CD4-positive, alpha-beta T cell treated with Interleukin-15 for 4 hours (primary cell): ENCODE results near the gene DGKD.

ENCODE experiments used
- DNase-seq: peaks from one replicate; pipeline ENCODE4 v3.0.0-alpha.2; 2020; ENCODE audit warnings: low spot score

The DGKD gene

DNA sequence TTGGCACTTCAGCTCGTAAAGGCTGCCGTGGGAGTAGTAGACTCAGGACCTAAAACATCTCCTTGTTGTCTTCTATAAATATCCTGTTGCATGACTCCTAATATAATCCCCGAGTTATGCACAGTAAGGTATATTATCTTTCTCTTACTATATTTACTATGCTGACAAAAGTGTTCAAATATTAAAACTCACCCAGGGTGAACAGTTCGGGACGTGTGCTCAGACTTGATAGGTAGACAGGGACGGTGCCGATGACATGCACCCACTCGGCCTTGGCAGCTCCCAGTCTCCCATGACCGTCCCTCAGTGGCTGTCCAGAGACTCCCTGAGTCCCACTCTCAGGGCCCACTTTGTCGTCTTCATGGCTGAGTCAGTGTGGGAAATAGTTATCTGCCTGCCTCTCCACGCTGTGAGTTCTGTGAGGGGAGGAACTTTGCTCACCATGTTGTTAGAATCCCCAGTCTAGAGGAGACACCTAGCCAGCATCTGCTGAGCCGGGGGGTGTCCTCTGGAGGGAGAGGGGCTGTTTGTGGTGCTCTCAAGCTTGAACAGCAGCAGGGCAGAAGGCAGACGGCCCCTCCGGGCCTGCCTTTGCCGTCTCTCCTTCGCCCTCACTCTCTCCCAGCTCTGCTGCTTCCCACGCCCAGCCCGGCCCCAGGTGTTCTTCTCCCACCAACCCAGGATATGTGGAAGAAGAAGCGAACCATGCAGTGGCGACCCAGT is 75.0 kb downstream of the DGKD start:
- DNase-seq, result no peak

DNA sequence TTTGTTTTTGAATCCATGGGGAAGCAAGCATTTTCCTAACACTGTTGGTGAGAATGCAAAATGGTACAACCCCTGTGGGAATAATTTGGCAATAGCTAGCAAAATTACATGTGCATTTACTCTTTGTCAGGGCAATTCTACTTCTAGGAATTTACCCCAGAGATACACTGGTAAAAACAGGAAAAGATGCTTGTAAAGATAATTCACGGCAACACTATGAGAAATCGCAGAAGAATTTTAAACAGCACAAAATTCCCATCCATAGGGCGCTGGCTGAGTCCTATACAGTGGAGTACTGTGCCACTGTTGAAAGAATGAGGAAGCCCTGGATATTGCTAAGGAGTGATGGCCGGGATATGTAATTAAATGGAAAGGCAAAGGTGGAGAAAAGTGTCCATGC is 75.8 kb downstream of the DGKD start:
- no peak for DNase-seq

DNA sequence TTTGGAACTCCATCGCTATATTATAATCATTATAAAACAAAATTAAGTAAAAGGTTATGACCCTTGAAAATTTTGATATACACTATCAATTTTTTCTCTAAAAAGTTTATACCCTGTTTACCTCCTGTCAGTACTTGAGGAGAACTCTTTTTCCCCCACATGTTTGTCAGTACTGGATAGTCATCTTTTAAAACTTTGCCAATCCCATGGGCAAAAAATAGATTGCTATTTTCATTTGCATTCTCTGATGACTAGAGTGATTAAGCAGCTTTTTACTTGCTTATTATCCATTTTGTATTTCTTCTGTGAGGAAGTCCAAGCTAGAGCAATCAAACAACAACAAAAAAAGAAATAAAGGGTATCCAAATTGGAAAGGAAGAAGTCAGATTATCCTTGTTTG is 76.4 kb downstream of the DGKD start:
- no peak for DNase-seq

DNA sequence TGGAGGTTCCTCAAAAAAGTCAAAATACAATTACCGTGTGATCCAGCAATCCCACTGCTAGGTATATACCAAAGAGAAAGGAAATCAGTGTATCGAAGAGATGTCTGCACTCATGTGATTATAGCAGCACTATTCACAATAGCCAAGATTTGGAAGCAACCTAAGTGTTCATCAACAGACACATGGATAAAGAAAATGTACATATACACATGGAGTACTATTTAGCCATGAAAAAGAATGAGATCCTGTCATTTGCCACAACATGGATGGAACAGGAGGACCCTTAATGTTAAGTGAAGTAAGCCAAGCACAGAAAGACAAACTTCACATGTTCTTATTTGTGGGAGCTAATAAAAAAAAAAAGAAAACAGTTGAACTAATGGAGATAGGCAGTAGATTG is 78.7 kb downstream of the DGKD start:
- no peak for DNase-seq

DNA sequence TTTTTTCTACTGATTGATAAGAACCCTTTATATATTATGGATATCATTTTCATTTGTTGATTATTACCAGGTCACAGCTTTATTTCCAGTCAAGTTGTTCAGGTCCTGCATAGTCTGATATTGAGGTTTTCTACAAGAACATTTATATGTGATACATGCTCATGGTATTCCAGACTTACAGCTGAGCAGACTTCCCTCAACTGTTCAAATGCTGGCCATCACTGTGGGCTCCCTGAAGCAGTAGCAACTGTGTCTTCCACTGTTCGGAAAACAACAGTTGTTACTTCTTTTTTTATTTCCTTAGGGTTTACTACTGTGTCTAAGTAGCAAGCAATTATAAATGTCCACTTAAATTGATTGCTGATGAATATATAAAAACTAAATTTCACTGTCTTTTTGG is 79.5 kb downstream of the DGKD start:
- no peak for DNase-seq

DNA sequence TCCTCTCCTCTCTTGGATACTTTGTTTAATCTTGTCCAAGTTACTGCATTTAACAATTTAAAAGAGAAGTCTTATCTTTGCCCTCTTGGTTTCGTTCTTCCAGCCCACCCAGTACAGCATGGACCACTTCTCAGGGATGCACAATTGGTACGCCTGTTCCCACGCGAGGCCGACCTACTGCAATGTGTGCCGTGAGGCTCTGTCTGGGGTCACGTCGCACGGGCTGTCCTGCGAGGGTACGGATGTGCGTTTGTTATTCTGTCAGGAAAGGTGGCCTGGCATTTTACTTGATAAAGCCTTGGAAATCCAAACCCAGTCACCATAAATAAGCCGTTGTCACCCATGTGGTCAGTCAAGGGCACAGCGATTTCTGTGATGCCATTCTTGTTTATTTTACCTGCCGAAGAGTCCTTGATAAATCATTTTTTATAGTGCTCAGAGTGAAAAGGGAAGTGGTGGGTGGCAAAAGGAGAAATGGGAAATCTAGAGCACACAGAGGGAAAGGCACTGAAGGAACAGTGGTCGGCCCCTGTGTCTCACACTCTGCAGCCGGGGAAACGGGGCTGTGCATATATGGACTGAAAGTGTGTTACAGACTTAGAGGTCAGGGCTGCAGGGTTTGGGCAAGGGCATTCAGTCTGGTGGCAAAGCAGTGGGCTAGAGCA is 80.5 kb downstream of the DGKD start:
- no peak for DNase-seq

DNA sequence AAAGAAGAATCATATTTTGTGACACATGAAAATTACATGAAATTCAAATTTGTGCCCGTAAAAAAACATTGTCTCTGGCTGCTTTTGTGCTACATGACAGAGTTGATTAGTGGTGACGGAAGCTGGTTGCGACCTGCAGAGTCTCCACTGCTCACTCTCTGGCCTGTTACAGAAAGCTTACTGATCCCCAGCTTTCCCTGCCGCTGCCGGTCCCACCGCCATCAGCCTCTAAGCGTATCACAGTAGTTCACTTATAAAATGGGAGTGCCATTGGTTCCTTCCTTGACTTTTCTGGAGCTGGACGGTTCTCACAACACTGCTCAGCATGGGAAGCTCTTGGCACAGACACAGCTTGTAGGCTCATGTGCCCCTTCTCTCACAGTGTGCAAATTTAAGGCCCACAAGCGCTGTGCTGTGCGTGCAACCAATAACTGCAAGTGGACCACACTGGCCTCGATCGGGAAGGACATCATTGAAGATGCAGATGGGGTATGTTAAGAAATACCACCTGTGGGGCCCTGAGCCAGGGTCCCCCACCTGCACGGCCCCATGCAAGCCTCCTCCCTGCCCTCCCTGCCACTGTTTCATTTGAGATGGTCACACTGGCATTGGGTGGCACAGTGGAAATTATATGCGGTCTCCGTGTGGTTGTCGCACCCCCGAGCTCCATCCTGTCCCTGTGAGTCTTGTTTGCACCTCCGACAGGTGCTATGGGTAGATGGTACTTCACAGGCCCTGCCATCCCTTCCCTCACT is 81.3 kb downstream of the DGKD start:
- DNase-seq, result no peak

DNA sequence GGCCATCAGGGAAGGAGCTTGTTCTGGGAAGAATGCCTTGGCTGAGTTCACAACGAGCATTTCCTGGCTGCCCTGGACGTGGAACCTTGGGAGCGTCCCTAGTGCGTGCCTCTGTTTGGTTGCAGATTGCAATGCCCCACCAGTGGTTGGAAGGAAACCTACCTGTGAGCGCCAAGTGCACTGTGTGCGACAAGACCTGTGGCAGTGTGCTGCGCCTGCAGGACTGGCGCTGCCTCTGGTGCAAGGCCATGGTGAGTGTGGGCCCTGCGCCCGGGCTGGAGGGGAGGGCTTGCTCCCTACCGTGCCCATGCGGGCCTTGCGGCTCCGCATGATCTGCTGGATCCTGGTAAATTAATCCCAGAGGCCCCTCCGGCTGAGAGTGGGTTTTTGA is 81.9 kb downstream of the DGKD start:
- DNase-seq, result no peak

DNA sequence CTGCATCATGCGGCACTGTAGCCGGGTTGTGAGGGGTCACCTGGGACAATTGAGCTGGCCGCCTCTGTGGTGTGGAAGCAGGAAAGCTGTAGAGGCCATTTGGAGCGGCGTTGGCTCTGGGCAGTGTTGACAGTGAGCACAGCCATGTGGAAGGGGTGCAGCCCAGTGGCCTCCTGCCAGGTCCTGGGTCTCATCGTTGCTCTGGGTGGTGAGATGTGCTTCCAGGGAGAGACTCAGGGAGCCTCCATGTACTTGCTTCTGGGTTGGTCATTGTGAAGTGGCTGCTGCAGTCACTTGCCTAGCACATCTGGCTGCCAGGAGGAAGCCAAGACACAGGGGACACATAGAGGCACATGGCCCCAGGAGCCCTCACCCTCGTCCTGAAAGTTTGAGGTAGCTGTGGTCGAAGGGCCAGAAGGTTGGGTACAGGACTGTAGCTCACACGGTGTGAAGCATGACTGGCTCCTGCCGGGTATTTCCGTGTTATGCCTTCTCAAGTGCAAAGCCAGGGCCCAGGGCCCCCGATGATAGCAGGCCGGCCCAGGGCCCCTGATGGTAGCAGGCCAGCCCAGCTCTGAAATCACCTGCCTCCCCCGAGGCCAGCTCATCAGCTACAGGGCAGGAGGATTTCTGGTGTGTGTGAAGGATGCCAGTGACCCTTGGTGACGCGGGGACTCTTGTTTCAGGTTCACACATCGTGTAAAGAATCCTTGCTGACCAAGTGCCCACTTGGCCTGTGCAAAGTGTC is 82.6 kb downstream of the DGKD start:
- DNase-seq, result no peak

DNA sequence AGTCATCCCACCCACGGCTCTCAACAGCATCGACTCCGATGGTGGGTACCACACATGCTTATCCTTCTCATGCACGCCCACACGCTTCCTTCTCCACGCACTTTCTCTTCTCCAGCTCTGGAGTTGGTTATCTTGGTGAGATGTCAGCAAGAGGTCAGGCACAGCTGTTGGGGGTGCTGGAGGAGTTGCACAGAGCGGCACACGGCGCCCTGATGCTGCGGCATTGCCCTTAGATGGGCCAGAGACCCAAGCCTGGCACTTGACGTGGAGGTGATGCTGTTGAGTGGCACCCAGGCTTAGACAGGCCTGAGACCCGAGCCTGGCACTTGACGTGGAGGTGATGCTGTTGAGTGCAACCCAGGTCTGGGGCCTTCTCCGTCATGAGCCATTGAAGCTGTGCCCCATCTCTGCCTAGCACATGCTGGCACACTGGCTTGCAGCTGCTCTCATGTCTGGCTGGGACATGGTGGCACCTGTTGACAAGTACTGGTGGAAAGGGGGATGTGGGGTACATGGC is 83.2 kb downstream of the DGKD start:
- no peak for DNase-seq

DNA sequence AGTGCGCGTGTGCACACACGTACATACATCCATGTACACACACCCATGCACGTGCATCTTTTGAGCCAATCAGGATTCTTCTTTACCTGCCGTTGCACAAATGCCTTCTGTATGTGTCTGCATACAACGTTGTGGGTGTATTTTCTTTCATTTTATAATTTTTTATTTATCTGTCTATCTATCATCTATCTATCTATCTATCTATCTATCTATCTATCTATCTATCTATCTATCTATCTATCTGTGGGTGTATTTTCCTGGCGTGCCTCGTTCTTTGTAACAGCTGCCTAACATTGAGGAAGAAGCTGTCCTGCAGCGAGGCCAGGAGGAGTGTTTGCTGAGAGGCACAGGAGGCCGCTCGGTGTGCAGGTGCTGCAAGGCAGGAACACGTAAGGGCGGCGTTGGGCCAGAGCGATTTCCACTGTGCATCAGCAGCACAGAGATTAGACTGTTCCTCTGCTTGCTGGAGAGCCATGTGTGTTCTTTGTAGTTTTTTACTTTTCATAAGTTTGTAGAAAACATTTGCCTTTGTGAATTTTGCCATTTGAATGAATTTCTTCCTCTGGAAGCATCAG is 84.4 kb downstream of the DGKD start:
- no peak for DNase-seq

DNA sequence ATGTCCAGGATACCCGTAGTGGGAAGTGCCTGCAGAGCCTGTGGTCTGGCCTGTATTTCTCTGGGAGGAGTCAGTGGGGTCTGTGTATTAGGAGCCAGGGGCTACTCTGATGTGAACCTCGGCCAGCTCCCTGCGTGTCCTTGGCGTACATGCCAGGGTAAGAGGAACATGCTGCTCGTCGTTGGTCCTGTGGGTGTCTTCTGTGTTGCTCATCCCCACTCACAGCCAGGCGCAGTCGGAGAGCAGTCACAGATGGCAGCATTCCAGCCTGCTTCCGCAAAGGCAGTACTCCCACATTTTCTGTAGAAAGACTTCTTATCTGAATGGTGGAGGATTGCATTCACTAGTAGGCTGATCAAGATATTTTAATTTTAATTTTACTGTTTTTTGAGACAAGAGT is 84.9 kb downstream of the DGKD start:
- no peak for DNase-seq

DNA sequence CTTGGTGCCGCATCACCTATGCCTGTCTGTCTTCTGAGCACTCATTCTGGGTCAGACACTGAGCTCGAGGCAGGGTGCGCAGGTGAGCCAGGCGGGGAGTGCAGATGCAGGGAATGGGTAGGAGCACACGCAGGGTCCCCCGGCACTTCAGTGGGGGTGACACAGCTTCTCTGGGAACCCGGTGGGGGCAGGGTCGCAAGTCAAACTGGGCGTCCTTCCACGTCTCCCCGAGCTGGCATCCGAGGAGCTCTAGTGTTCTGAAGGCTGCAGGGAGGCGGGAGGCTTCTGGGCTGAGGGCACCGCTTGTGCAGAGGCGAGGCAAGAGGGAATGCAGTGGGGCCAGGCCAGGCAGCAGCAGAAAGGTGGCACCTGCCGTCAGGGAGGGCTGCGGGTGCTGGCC is 86.0 kb downstream of the DGKD start:
- no peak for DNase-seq

DNA sequence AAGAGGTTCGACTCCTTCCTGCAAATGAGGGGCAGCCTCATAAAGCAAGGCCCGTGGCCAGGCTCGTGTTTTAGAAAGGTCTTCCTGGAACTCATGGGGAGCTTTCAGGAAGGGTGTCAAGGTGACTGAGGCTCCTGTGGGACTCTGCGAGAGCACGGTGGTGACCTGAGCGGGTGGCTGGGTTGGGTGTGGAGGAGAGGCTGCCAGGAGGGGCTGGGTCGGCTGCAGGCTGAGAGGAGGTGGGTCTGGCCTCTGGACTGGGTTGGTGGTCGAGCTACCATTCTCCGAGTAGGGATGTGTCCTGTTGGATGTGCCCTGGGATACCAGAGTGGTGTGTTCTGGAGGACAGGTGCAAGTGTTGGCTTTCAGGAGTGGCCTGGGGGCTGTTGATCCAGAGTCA is 86.4 kb downstream of the DGKD start:
- DNase-seq, result no peak

DNA sequence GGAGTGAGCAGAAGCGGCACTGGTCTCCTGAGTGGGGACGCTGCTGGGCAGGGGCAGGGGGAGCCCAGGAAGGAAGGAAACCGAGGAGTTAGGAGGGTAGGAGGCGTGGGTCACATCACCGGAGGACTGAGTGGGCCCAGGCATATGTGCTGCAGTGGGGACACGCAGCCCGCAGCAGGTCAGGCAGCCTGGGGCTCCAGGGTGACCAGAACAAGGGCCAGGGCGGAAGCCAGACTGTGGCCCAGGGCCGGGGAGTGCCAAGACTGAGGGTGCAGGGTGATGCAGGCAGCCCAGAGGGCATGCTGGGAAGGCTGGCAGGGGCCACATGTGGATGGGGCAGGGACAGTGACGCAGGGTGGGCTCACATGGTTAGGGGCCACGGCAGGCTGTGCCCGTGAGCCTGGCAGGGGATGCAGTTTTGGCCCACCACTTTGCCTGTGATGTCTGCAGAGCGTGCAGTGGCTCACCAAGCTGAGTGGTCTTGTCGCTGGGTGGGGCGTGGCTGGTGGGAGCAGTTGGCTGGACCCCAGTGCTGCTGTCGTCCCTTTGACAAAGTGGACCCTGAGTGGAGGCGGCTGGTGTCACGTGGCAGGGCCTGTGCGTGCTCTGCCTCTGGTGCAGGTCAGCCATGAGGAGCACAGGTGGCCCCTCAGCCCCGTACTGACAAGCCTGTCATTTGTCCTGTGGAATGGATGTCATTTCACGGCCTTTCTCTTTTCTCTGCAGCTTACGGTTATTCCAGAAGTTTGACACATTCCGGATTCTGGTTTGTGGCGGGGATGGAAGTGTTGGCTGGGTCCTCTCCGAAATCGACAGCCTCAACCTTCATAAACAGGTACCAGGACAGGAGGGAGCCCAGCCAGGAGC is 87.1 kb downstream of the DGKD start:
- DNase-seq, result no peak

DNA sequence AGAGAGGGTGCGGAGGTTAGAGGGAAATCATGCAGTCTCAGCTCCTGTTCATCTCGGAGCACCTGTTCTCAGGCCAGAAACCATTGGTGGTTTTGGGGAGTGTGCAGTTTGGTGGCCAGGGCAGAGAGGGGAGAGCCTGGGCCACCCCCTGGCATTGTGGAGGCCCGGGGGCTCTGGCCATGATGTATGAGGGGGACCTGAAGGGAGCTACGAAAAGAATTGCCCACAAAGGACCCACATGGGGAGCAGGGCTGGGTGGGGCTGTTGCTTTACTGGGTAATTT is 87.7 kb downstream of the DGKD start:
- DNase-seq, result no peak

DNA sequence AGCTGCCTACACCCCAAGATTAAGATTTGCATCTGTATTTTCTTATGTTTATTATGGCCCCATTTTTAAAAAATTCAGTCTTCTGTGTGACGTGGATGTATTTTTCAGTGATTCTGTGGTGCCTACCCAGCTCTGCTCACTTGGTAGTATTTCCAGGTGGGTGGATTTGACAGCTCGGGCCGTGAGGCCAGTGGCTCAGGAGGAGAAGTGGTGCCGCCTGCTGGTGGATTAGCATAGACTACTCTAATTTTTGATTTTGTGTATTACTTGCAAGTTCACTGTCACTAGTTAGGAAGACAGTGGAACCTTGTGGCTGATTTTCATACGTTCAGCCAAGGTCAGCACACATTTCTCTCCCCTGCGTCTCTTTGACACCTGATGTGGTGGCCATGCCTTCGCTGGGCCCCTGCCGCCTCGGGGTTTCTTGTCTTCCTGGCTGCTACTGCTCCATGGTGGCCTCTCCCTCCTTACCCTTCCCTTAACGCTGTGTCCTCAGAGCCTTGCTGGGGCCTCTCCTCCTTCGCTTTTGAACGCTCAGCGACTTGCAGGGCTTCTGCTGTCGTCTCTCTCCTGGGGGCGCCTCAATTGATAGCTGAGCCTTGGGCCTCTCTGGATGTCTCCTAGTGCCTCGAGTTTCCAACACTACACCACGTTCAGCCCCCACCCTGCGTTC is 89.4 kb downstream of the DGKD start:
- DNase-seq, result peak; percentile 88

DNA sequence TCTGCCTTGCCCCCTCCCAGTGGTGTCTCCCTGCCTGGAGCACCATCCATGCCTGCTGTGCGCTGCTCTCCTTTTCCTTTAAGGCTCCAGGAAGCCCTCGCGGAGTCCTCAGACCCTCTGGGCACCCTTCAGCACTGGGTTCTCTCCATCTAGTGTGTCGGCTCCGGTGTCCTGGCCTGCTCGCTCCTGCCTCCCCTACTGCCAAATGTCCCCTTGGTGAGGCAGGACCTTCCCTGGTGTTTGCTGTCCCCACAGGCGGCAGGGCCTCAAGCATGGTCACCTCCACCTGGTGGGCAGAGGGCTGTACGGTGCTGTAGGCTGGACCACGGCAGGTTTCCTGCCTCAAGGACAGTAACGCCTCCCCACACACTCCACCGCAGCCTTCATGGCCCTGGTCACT is 90.2 kb downstream of the DGKD start:
- DNase-seq, result no peak

DNA sequence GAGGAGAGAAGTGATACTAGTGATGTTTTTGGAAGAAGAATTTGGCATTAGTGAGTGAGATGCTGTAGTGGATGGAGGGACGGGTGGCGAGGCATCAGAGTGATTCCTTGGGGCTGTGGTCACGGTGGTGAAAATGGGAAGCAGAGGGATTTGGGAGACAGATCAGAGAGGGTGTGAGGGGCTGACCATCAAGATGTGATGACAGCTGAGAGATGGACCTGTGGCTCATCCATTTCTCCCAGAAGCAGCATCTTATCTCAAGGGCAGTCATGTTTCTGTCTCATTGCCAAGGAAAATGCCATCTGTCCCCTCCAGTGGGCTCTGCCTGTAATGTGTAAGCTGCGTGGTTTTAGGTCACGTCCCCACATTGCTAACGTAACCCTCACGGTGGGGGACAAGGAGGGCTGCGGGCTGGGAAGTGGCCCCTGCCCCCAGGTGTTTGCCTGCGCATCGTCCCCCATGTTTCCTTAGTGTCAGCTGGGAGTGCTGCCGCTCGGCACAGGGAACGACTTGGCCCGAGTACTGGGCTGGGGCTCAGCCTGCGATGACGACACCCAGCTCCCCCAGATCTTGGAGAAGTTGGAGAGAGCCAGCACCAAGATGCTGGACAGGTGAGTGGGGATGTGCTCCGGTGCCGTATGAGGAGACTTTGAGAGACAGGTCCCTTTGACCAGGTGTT is 91.0 kb downstream of the DGKD start:
- DNase-seq, result no peak

DNA sequence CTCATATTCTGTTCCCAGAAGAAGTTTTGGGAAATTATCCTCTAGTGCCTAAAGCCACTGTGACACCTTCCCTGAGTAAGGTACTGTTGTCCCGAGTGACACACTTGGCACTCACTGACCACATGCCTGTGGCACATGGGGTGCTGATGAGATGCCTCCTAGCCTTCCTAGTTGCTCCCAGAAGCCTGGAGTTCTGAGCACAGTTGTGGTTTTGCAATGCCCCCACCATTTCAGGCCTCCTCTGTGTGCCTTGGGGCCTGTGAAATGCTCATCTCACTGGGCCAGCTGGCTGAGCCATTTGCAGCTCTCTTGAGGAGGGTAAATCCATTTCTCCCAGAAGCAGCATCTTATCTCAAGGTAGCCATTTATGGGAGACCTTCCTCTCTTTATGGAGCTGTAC is 91.8 kb downstream of the DGKD start:
- no peak for DNase-seq
